Left lung (tissue), 10 donors: ENCODE measurements around the gene PPME1. TPM values are rescaled to one million over a fixed set of nuclear protein-coding genes. Genes with fewer than 3 reads are reported as not detected.

Source experiments
- ATAC-seq: fragments of 200-7000 bp; cut with Tn5 transposase; one replicate; pipeline ENCODE4 v1.9.1; 2020; ENCODE audit warnings: moderate library complexity
- DNase-seq, 4 donors: peaks; one replicate each; pipeline ENCODE4 v3.0.0-alpha.2; 2013 to 2020
- H3K27ac ChIP-seq, 2 donors: fragments of 200-600 bp; sonication (generic) in 1 of 2; one replicate each; pipeline versions ENCODE4 v1.5.0 to v1.8.0; 2020 to 2021
- H3K27me3 ChIP-seq, 2 donors: fragments of 200-600 bp; sonication (generic) in 1 of 2; one replicate each; pipeline versions ENCODE4 v1.5.0 to v1.8.0; 2020 to 2021
- H3K36me3 ChIP-seq, 2 donors: fragments of 200-600 bp; sonication (generic) in 1 of 2; one replicate each; pipeline versions ENCODE4 v1.5.0 to v1.8.0; 2020 to 2021
- H3K4me1 ChIP-seq, 2 donors: fragments of 200-600 bp; one replicate each; pipeline ENCODE4 v1.8.0; 2021
- H3K4me3 ChIP-seq, 2 donors: fragments of 200-600 bp; sonication (generic) in 1 of 2; one replicate each; pipeline versions ENCODE4 v1.5.0 to v1.8.0; 2020 to 2021; ENCODE audit warnings: mild to moderate bottlenecking in 1 of 2
- H3K9me3 ChIP-seq, 2 donors: fragments of 200-600 bp; sonication (generic) in 1 of 2; one replicate each; pipeline versions ENCODE4 v1.5.0 to v1.8.0; 2020 to 2021
- intact Hi-C, 2 donors: fragments of 100-400 bp; cut with DNase I; formaldehyde crosslinking; loops; one replicate each; pipeline versions ENCODE4 v1.11.2 to v1.14.2; 2022
- polyA plus RNA-seq, 6 donors: library from polyadenylated mRNA; unstranded; fragments of 120-200 nt; gene quantifications; one replicate each; pipeline ENCODE4 v1.2.1, GENCODE V29; 2013; ENCODE audit not compliant: insufficient read length in 6 of 6
- total RNA-seq, 2 donors: library from RNA; stranded (reverse); fragmentation: NEBNext Ultra II Directional; extraction: Animal tissue kit (Norgen Biotek cat#: 25700); gene quantifications; one replicate each; pipeline ENCODE4 v1.2.1, GENCODE V29; 2021
- TF ChIP-seq, protein P1 (sequence below), 2 donors: fragments of 200-600 bp; sonication (generic) in 1 of 2; IDR thresholded peaks; one replicate each; pipeline versions ENCODE4 v1.5.0 to v1.8.0; 2021; ENCODE audit warnings: antibody characterized with exemption in 2 of 2
- donor health status: DM: no; HTN: yes; CAD: no.
- donor health status: DM: no; HTN: no; CAD: no.

Gene PPME1
- total and polyA plus RNA-seq, 8 donors, result 30.8 to 48.0 (median 44.0) TPM

DNA sequence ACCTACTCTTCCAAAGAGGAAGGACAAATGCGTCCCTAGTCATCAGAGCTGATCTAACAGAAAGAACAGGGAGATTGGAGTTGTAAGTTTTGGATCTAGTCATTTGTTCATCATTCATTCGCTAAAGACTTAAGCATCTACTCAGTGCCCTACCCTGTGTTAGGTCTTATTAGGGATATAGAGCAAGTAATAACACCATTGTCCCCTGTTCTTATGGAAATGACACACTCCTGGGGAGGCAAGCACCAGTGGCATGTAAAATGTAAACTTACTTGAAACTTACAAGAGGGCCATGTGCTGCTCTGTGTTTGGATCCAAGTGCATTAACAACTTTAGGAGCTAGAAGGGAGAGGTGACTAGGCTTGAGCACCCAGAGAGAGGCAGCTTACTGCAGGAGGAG lies 78.4 kb downstream of the PPME1 start:
- no peak for DNase-seq
- intact Hi-C loops, result no loop called here
- H3K36me3 ChIP-seq, result peaks cover 0 to 83% of the 10 kb centered on the region in 2 donors

DNA sequence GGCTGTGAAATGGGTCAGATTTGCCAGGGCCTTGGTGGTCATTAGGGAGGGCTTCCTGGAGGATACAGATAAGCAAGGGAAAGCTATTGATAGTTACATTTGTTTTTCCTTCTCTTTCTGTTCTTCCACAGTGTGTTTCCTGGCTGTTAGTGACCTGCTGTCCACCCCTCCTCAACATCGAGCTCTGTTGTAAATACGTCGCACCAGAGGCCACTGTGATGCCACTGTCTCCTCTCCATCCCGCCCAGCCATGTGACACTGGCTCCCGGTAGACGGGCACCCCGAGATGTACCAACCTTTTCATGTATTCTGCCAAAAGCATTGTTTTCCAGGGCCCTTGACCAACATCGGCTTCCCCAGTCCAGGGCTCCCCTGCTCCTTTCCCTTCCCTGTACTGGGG lies 82.3 kb downstream of the PPME1 start:
- TF ChIP-seq, protein P1, sequence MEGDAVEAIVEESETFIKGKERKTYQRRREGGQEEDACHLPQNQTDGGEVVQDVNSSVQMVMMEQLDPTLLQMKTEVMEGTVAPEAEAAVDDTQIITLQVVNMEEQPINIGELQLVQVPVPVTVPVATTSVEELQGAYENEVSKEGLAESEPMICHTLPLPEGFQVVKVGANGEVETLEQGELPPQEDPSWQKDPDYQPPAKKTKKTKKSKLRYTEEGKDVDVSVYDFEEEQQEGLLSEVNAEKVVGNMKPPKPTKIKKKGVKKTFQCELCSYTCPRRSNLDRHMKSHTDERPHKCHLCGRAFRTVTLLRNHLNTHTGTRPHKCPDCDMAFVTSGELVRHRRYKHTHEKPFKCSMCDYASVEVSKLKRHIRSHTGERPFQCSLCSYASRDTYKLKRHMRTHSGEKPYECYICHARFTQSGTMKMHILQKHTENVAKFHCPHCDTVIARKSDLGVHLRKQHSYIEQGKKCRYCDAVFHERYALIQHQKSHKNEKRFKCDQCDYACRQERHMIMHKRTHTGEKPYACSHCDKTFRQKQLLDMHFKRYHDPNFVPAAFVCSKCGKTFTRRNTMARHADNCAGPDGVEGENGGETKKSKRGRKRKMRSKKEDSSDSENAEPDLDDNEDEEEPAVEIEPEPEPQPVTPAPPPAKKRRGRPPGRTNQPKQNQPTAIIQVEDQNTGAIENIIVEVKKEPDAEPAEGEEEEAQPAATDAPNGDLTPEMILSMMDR (IDR thresholded peaks at IDR 0.05), result no peak
- H3K4me1 ChIP-seq, result no peaks in the 10 kb centered on the region
- peaks cover 0 to 64% of the 10 kb centered on the region in 2 donors for H3K36me3 ChIP-seq
- no peaks in the 10 kb centered on the region for H3K9me3 ChIP-seq
- DNase-seq (no peak), ATAC-seq (no peak)
- H3K27ac ChIP-seq, result no peak overlapping the region
- H3K27me3 ChIP-seq, result no peaks in the 10 kb centered on the region
- intact Hi-C loops, result loop anchor here in 1 of 2 donors (10.0 kb wide), 1 partner anchor 201 kb away; no protein-coding TSS in a partner anchor
- H3K4me3 ChIP-seq, result no peak overlapping the region

More for the DNA sequence above, 78.4 kb downstream of the PPME1 start:
- Histone ChIP-seq H3K9me3 (no peaks in the 10 kb centered on the region), H3K4me1 (no peaks in the 10 kb centered on the region), H3K4me3 (no peak overlapping the region), H3K27ac (no peak overlapping the region), H3K27me3 (no peaks in the 10 kb centered on the region)
- TF ChIP-seq, protein P1 (IDR thresholded peaks at IDR 0.05), result no peak
- peak; percentile 64 for ATAC-seq

DNA sequence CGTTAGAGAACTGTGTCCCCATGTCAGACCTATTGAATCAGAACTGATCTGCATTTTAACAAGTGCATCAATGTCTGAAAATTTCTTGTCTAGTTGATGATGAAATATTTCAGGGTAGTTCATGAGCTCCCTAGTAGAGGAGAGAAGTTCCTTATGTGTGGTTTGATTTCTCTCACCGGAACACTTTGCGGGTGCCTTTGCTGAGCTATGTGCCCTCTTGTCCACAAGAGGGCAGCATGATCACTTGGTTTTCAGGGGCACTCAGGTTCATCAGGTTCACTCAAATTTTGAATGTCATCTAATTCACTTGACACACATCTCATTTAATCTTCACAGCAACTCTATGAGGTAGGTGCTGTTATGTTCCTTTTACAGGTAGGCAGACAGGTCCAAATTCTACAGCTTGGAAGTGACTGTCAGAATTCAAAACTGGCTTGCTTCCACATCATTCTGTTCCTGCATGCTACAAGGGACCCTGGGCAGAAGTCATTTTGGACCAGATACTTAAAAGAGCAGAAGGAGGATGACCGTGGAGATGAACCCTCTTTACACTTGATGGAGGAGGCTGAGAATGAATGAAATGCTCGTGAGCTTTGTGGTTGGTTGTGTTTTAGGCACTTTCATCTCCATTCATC lies 84.8 kb downstream of the PPME1 start:
- no peaks in the 10 kb centered on the region for H3K9me3 ChIP-seq
- intact Hi-C loops, result loop anchor here (5.0 to 10.0 kb wide), 2 partner anchors 191 to 199 kb away; no protein-coding TSS in a partner anchor
- TF ChIP-seq, protein P1 (IDR thresholded peaks at IDR 0.05), result peak; percentile 87 to 92
- H3K4me3 ChIP-seq, result no peak overlapping the region
- ATAC-seq (peak; percentile 87), DNase-seq (peak in 3 of 4 donors; percentile 42 to 78 (median 59))
- H3K27ac ChIP-seq, result no peak overlapping the region
- H3K27me3 ChIP-seq, result no peaks in the 10 kb centered on the region
- no peaks in the 10 kb centered on the region for H3K4me1 ChIP-seq
- H3K36me3 ChIP-seq, result peaks cover 0 to 45% of the 10 kb centered on the region in 2 donors

DNA sequence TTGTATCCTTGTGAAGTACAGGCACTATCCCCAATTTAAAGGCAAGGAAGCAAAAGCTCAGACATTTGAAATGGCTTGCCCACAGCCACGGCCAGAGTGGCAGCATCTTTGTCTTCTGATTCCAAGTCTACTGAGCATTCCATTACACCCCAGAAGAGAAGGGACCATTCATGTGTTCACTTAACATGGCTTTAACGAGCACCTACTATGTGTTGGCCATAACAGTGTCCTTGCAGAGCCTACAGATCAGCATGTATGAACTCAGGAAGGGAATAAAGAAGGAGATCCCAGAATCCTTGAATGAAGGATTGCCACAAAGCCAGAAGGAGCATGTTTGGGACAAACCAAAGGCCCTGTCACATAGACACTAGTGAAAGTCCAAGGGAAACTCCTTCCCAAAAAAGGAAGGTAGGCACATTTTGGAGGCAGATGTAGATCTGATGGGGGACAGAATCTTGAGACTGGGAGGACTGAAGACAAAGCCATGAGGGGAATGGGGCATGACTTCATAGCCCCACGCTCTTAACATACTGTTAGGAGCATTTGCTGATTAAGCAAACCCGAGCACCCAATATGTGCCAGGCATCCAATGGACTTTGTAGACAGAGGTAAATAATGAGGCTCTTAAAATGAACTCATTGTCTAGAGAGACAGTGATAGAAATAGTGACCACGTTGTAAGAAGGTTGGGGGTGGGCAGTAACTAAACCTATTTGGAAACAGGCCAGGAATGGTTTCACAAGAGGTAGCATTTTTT lies 85.5 kb downstream of the PPME1 start:
- H3K27ac ChIP-seq, result no peak overlapping the region
- TF ChIP-seq, protein P1 (IDR thresholded peaks at IDR 0.05), result no peak
- no peak for DNase-seq
- H3K4me3 ChIP-seq, result no peak overlapping the region
- no peak for ATAC-seq
- intact Hi-C loops, result loop anchor here (5.0 to 10.0 kb wide), 2 partner anchors 191 to 198 kb away; no protein-coding TSS in a partner anchor
- H3K9me3 ChIP-seq, result no peaks in the 10 kb centered on the region
- H3K4me1 ChIP-seq, result no peaks in the 10 kb centered on the region
- H3K36me3 ChIP-seq, result peaks cover 0 to 38% of the 10 kb centered on the region in 2 donors
- no peaks in the 10 kb centered on the region for H3K27me3 ChIP-seq
